Measurements from ENCODE around the gene TIMP2.
"Not testable (repeated sequence)": the region's sequence is repeated elsewhere in the genome, so short reads cannot be mapped to it uniquely, and the experiment has no call there.

Gene TIMP2

DNA sequence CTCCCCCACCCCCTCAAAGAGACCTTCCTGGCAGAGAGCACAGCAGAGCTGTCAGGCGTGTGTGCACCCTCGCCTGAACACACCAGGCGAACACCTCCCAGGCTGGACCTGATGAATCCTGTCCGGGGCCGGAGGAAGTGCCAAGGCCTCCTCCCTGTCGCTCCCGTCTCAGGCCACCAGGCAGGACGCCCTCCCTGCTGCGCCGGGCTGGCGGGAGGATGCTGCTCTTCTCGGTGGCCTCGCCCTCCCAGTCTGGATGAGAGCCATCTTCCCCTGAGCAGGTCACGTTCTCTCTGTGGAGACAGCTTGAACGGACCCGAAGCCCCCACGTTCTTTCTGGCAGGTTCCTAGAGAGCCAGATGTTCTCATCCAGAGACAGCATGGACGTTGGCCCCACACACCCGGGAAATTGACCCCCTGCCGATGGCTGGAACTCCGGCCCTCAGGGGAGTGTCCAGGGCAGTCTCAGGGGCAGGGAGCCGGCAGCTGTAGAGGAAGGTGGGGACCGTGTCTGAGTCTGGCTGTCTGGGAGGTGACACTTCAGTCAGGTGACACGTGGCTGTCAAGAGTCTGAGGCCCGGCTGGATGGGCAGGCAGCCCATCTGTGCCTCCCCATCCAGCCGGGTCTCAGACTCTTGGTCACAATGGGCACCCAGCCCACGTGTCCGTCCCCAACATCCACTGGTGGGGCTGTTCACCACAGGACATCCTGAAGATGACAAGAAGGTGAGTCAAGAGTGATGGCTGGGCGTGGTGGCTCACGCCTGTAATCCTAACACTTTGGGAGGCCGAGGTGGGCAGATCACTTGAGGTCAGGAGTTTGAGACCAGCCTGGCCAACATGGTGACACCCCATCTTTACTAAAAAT, 5.0 kb upstream of the TIMP2 start:
- no peak for DNase-seq (ENCODE audit: low read depth in 2 of 2)

- DNase-seq (ENCODE audit: low read depth in 2 of 2): no peak
Measured at GRCh38 chr17:78925662-78926555, 722 bp upstream of the TIMP2 start.

DNA sequence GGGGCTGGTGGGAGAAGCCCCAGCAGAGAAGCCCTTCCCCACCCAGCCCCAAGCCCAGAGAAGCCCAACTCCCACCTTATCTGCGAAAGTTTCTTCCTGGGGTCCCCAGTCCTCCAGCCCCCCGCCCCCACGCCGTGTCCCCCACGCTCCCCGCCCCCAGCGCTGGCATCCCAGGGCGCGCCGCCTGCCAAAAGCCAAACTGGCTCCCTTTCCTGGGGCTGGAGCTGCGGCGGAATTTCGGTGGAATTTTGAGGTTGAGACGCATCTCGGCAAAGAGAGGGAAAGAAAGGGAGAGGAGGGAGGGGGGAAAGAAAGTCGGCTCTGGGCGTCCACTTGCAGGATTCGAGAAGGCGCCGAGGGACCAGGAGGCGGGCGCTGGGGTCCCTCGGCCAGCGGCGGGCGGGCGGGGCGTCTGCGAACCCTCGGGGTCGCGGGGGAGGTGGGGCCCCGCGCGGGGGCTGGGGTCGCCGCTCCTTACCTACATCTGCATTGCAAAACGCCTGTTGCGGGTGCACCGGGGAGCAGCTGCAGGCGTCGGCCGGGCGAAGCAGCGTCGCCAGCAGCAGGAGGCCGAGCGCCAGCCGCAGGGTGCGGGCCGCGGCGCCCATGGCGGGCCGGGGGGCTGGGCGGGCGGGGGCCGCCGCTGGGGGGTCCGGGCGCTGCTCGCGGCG, 571 bp downstream of the TIMP2 start:
- no peak for DNase-seq (ENCODE audit: low read depth in 2 of 2)

- DNase-seq (ENCODE audit: low read depth in 2 of 2): peak in 1 of 2 donors; percentile 34
Measured at GRCh38 chr17:78923660-78924453, 1.3 kb downstream of the TIMP2 start.

- no peak for DNase-seq (ENCODE audit: low read depth in 2 of 2)
Measured at GRCh38 chr17:78922816-78923498, 2.2 kb downstream of the TIMP2 start.

DNA sequence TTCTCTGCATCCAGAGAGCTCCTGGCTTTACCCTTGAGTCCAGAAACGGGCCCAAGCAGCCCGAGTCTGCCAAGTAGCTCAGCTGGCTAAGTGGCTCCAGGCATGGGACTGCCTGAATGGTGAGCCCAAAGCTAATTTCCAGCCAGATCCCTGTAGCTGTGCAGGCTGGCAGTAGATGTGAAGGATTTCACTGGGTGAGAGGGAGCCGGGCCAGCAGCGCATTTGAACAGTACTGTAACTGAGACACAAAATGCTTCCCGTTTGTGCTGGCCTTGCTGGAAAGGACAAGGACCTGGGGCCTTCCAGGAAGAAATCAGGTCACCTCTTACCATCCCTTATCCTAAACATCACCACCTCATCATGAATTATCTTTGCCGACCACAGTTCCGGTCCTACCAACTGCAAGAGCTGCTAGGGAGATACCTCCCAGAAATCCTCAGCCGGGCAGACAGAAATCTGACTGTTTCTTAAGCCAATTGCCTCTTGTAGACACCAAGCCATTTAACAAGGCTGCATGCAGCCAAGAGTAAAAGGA, 3.7 kb downstream of the TIMP2 start:
- no peak for DNase-seq (ENCODE audit: low read depth in 2 of 2)

GRCh38 chr17:78920528-78920927, 4.7 kb downstream of the TIMP2 start:
- DNase-seq (ENCODE audit: low read depth in 2 of 2): no peak

DNA sequence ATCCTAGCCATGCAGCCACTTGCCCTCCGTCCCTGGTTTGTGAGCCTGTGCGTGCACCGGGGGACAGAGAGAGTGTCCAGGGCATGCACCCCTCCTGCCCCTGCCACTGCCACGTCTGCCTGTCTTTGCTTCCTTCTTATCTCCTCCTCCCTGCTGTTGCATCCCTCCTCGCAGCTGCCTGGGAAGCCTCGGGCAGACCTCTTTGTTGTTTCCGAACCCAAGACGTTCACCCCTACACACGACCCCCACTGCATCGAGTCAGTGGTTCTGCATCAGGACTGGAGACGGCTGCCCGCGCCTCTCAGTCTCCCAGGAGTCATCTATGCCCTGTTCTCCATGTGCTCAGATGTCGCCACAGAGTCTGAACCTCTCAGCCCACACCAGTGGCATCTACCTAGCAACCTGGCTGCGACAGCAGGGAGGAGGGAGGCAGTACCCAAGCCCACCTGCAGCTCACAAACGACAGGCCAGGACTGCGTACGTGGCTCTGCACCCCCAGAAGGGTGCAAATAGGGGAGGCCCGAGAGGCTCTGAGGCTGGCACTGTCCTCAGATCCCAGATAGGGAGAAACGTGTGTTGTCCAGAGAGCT, 5.2 kb downstream of the TIMP2 start:
- DNase-seq (ENCODE audit: low read depth in 2 of 2): no peak

GRCh38 chr17:78918979-78919378, 6.2 kb downstream of the TIMP2 start:
- no peak for DNase-seq (ENCODE audit: low read depth in 2 of 2)

DNA sequence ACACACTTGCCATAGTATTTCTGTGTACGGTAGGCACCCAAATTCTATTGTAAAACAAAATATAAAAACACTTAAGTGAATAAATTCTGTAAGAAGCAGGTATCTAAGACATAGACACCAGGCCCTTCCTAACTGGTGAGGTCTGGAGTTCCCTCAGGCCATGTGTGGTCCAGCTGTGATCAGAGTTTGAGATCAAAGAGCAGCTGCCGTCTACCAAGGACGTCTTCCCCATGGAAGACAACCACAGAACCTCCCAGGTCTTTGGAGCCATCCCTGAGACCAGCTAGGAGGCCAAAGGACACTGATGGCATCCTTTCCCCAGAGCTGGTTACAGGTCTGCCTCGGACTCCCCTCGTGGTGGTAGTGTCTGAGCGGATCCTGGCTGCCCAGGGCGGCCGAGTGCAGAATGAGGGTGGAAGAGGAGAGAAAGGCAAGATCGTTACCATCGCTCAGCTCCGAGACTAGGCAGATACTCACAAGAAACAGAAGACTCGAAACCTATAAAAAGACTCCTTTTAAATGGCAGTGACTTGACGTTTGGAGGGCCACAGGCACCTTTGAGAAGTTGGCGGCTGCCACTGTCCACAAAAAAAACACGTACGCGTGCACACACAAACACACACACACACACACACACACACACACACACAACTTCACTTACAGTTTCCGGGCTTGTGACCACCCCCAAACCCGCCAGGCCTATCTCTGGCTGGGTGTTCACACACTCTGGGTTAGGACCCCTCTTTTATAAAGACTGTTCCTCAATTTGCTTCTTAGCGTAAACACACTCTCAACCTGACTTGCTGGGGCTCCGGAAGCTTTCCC, 7.5 kb downstream of the TIMP2 start:
- no peak for DNase-seq (ENCODE audit: low read depth in 2 of 2)

- DNase-seq (ENCODE audit: low read depth in 2 of 2): no peak
Measured at GRCh38 chr17:78915872-78916632, 9.1 kb downstream of the TIMP2 start.

- DNase-seq (ENCODE audit: low read depth in 2 of 2): no peak
Measured at GRCh38 chr17:78913115-78913514, 12.1 kb downstream of the TIMP2 start.

- no peak for DNase-seq (ENCODE audit: low read depth in 2 of 2)
Measured at GRCh38 chr17:78912082-78912481, 13.1 kb downstream of the TIMP2 start.

DNA sequence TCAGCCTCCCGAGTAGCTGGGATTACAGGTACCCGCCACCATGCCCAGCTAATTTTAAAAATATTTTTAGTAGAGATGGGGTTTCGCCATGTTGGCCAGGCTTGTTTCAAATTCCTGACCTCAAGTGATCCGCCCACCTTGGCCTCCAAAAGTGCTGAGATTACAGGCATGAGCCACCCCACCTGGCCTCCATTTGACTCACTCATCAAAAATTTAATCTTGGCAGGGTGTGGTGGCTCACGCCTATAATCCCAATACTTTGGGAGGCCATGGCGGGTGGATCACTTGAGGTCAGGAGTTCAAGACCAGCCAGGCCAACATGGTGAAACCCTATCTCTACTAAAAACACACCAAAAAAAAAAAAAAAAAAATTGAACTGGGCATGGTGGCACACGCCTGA, 13.6 kb downstream of the TIMP2 start:
- not testable (repeated sequence) for DNase-seq (ENCODE audit: low read depth in 2 of 2)

DNA sequence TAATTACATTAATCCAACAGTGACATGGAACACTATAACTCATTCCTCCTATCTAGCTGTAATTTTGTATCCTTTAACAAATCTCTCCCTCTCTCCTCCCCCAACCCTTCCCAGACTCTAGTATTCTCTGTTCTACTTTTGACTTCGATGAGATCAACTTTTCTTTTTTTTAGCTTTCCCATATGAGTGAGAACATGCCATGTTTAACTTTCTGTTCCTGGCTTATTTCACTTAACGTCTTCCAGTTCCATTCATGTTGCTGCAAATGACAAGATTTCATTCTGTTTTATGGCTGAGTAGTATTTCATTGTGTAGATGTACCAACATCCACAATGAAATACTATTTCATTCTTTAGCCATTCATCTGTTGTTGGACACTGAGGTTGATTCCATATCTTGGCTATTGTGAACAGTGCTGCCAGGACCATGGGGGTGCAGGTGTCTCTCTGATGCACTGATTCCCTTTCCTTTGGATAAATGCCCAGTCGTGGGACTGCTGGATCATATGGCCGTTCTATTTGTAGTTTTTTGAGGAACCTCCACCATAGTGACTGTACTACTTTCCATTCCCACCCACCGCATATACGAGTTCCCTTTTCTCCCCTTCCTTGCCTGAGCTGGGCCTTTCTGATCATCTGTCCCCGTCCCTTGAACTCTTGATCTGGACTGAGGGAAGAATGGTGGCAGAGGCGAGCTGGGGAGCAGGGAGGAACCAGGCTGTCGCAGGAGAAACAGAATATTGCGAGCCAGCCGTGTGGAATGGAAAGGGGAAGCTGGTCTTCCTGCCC, 14.5 kb downstream of the TIMP2 start:
- no peak for DNase-seq (ENCODE audit: low read depth in 2 of 2)

DNA sequence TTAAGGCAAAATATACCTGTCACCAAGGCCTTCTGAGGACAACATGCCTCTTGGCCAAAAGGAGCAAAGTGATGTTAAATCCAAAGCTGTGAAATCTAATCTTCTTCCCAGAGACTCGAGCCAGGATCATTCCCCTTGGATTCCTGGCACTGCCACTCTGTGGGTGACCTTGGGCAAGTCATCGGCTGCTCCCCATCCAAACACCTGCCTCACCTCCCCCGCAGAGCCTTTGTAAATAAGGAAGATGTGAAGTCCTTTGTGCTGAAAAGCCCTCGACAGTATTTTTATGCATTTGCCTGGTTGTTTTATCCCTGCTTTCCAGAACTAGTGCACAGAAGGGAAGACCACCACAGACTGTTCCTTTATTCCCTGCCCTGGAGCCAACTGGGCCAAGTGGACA, 16.8 kb downstream of the TIMP2 start:
- DNase-seq (ENCODE audit: low read depth in 2 of 2): no peak

GRCh38 chr17:78905541-78905940, 19.6 kb downstream of the TIMP2 start:
- DNase-seq (ENCODE audit: low read depth in 2 of 2): no peak

GRCh38 chr17:78905116-78905515, 20.1 kb downstream of the TIMP2 start:
- no peak for DNase-seq (ENCODE audit: low read depth in 2 of 2)
